ENCODE measurements around the gene SMAD7.

Gene SMAD7

DNA sequence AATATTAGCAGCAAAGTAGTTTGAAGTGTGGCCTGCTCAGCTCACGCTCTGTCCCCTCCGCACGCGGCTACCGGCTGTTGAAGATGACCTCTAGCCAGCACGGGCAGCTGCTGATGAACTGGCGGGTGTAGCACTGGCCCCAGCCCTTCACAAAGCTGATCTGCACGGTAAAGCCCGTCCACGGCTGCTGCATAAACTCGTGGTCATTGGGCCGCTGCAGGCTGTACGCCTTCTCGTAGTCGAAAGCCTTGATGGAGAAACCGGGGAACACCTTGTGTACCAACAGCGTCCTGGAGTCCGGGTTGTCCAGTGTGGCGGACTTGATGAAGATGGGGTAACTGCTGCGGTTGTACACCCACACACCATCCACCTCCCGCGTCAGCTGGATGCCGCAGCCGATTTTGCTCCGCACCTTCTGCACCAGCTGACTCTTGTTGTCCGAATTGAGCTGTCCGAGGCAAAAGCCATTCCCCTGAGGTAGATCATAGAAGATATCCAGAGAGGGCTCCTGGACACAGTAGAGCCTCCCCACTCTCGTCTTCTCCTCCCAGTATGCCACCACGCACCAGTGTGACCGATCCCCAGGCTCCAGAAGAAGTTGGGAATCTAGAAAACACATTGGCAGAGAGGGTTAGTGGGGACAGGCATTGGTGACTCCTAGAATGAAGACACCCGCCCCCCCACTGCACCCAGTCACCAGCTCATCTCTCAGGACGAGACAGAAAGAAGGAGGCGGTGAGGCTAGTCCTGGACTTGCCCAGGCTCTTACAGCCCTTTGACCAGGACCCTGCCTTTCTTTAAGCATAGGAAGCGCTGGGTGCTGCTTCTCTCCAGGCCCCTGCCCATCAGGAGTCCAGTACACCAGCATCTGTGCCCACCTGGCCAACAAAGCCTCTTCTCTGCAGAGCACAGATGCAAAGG lies 29.2 kb downstream of the SMAD7 start:
- TF ChIP-seq L3MBTL2 (conservative IDR thresholded peaks at IDR 0.05) (no peak), PKNOX1 (IDR thresholded peaks at IDR 0.05) (no peak), TARDBP (IDR thresholded peaks at IDR 0.05) (no peak), SP1 (IDR thresholded peaks at IDR 0.05) (no peak), ZNF384 (IDR thresholded peaks at IDR 0.05) (no peak), FOXA1 (IDR thresholded peaks at IDR 0.05) (no peak), BHLHE40 (IDR thresholded peaks at IDR 0.05; ENCODE audit: borderline replicate concordance) (no peak), ELF4 (IDR thresholded peaks at IDR 0.05) (no peak), SUZ12 (IDR thresholded peaks at IDR 0.05) (no peak), FOXK2 (IDR thresholded peaks at IDR 0.05) (no peak), LEF1 (IDR thresholded peaks at IDR 0.05; ENCODE audit: borderline replicate concordance) (no peak)
- DNase-seq (ENCODE audit: extremely low spot score): no peak
- ChIA-PET CTCF (no interaction called here), POLR2A (interaction anchor here (1.1 kb wide), 1 partner anchor 20 kb away, joined by 3 read pairs; no protein-coding TSS in a partner anchor)

DNA sequence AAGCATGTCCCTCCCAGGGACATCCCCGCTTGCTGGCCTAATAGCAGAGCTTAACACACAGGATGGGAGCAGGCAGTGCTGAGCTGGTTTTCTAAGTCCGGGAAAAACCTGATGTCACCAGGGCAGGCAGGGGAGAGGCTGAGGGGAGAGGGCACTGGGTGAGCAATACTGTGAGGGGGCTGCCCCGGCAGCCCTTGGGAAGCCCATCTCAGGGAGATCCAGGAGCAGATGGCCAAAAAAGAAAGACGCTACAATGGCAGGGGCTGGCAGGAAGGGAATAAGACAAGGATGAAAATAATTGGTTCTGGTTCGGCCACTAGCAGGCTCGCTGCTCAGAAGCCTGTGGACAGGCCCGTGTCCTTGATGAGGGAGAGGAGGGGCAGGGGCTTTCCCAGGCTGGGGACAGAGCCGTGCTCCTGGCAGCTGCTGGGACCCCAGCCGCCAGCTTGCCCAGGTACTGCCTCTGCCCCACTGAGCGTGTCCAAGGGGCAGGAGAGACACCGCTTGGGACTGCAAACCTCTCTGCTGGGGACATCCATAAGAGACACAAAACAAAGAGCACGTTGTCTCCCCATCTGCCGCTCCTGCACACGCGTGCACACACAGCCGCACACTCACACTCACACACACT lies 30.2 kb downstream of the SMAD7 start:
- ChIA-PET CTCF (no interaction called here), POLR2A (no interaction called here)
- DNase-seq (ENCODE audit: extremely low spot score): no peak
- TF ChIP-seq TARDBP (IDR thresholded peaks at IDR 0.05): no peak
- no peak for TF ChIP-seq NFRKB (IDR thresholded peaks at IDR 0.05)
- TF ChIP-seq HDGF (IDR thresholded peaks at IDR 0.05; ENCODE audit: borderline replicate concordance): no peak
- TF ChIP-seq L3MBTL2 (conservative IDR thresholded peaks at IDR 0.05): no peak
- TF ChIP-seq ZNF384 (IDR thresholded peaks at IDR 0.05): no peak
- no peak for TF ChIP-seq BHLHE40 (IDR thresholded peaks at IDR 0.05; ENCODE audit: borderline replicate concordance)
- no peak for TF ChIP-seq ELF4 (IDR thresholded peaks at IDR 0.05)
- TF ChIP-seq FOXM1 (IDR thresholded peaks at IDR 0.05; ENCODE audit: borderline replicate concordance): no peak
- TF ChIP-seq FOXA1 (IDR thresholded peaks at IDR 0.05): no peak
- TF ChIP-seq SUZ12 (IDR thresholded peaks at IDR 0.05): no peak
- no peak for TF ChIP-seq SP1 (IDR thresholded peaks at IDR 0.05)
- no peak for TF ChIP-seq FOXK2 (IDR thresholded peaks at IDR 0.05)
- no peak for TF ChIP-seq CTBP1 (IDR thresholded peaks at IDR 0.05; ENCODE audit: borderline replicate concordance)
- TF ChIP-seq ARNT (IDR thresholded peaks at IDR 0.05): no peak
- TF ChIP-seq PKNOX1 (IDR thresholded peaks at IDR 0.05): no peak
- no peak for TF ChIP-seq LEF1 (IDR thresholded peaks at IDR 0.05; ENCODE audit: borderline replicate concordance)

- ChIA-PET POLR2A (no interaction called here), CTCF (no interaction called here)
- no peak for DNase-seq (ENCODE audit: extremely low spot score)
- TF ChIP-seq ZNF384 (IDR thresholded peaks at IDR 0.05) (no peak), FOXA1 (IDR thresholded peaks at IDR 0.05) (no peak), NFRKB (IDR thresholded peaks at IDR 0.05) (no peak), HDGF (IDR thresholded peaks at IDR 0.05; ENCODE audit: borderline replicate concordance) (no peak), SUZ12 (IDR thresholded peaks at IDR 0.05) (no peak), LEF1 (IDR thresholded peaks at IDR 0.05; ENCODE audit: borderline replicate concordance) (no peak), BHLHE40 (IDR thresholded peaks at IDR 0.05; ENCODE audit: borderline replicate concordance) (no peak), CTBP1 (IDR thresholded peaks at IDR 0.05; ENCODE audit: borderline replicate concordance) (no peak), TARDBP (IDR thresholded peaks at IDR 0.05) (no peak), ELF4 (IDR thresholded peaks at IDR 0.05) (no peak), FOXK2 (IDR thresholded peaks at IDR 0.05) (no peak), FOXM1 (IDR thresholded peaks at IDR 0.05; ENCODE audit: borderline replicate concordance) (no peak), PKNOX1 (IDR thresholded peaks at IDR 0.05) (no peak), ARNT (IDR thresholded peaks at IDR 0.05) (no peak), L3MBTL2 (conservative IDR thresholded peaks at IDR 0.05) (no peak), SP1 (IDR thresholded peaks at IDR 0.05) (no peak)
Measured at GRCh38 chr18:48919547-48919946, 31.2 kb downstream of the SMAD7 start.

GRCh38 chr18:48918660-48919456 lies 31.9 kb downstream of the SMAD7 start:
- DNase-seq (ENCODE audit: extremely low spot score): no peak
- POLR2A ChIA-PET: no interaction called here
- CTCF ChIA-PET: no interaction called here
- TF ChIP-seq ZNF384 (IDR thresholded peaks at IDR 0.05) (no peak), L3MBTL2 (conservative IDR thresholded peaks at IDR 0.05) (no peak), NFRKB (IDR thresholded peaks at IDR 0.05) (no peak), LEF1 (IDR thresholded peaks at IDR 0.05; ENCODE audit: borderline replicate concordance) (no peak), SUZ12 (IDR thresholded peaks at IDR 0.05) (no peak)
